ENCODE measurements around the gene STOML1. TPM values are rescaled to one million over a fixed set of nuclear protein-coding genes. Genes with fewer than 3 reads are reported as not detected.

STOML1 gene
- total RNA-seq, 1 donor from 2014 or later: 17.1 TPM

- H3K36me3 Mint-ChIP-seq (ENCODE audit: unreplicated experiment): peaks cover 8% of the 10 kb centered on the region
- TF ChIP-seq CTCF (IDR thresholded peaks at IDR 0.05): no peak
- peaks cover 78% of the 10 kb centered on the region for H3K4me1 Mint-ChIP-seq (ENCODE audit: unreplicated experiment)
- DNase-seq (ENCODE audit: extremely low spot score, unreplicated experiment): no peak
- no peaks in the 10 kb centered on the region for H3K27me3 Mint-ChIP-seq (ENCODE audit: unreplicated experiment)
- H3K4me3 Mint-ChIP-seq (ENCODE audit: unreplicated experiment): peak overlapping the region; percentile 85
- H3K27ac Mint-ChIP-seq (ENCODE audit: unreplicated experiment): peak overlapping the region; percentile 96
- no peaks in the 10 kb centered on the region for H3K9me3 Mint-ChIP-seq (ENCODE audit: unreplicated experiment)
These were observed 60.7 kb downstream of the STOML1 start for GRCh38 chr15:73931441-73931840.

GRCh38 chr15:73930790-73931281 lies 61.3 kb downstream of the STOML1 start:
- no peaks in the 10 kb centered on the region for H3K27me3 Mint-ChIP-seq (ENCODE audit: unreplicated experiment)
- DNase-seq (ENCODE audit: extremely low spot score, unreplicated experiment): no peak
- peak overlapping the region; percentile 85 for H3K4me3 Mint-ChIP-seq (ENCODE audit: unreplicated experiment)
- peaks cover 8% of the 10 kb centered on the region for H3K36me3 Mint-ChIP-seq (ENCODE audit: unreplicated experiment)
- no peaks in the 10 kb centered on the region for H3K9me3 Mint-ChIP-seq (ENCODE audit: unreplicated experiment)
- TF ChIP-seq CTCF (IDR thresholded peaks at IDR 0.05): no peak
- H3K27ac Mint-ChIP-seq (ENCODE audit: unreplicated experiment): peak overlapping the region; percentile 96
- peaks cover 75% of the 10 kb centered on the region for H3K4me1 Mint-ChIP-seq (ENCODE audit: unreplicated experiment)

GRCh38 chr15:73930371-73930770 lies 61.7 kb downstream of the STOML1 start:
- TF ChIP-seq CTCF (IDR thresholded peaks at IDR 0.05): no peak
- H3K27me3 Mint-ChIP-seq (ENCODE audit: unreplicated experiment): no peaks in the 10 kb centered on the region
- DNase-seq (ENCODE audit: extremely low spot score, unreplicated experiment): peak; percentile 92
- peaks cover 8% of the 10 kb centered on the region for H3K36me3 Mint-ChIP-seq (ENCODE audit: unreplicated experiment)
- peaks cover 76% of the 10 kb centered on the region for H3K4me1 Mint-ChIP-seq (ENCODE audit: unreplicated experiment)
- peak overlapping the region; percentile 85 for H3K4me3 Mint-ChIP-seq (ENCODE audit: unreplicated experiment)
- peak overlapping the region; percentile 96 for H3K27ac Mint-ChIP-seq (ENCODE audit: unreplicated experiment)
- H3K9me3 Mint-ChIP-seq (ENCODE audit: unreplicated experiment): no peaks in the 10 kb centered on the region

- H3K4me3 Mint-ChIP-seq (ENCODE audit: unreplicated experiment): peak overlapping the region; percentile 85
- DNase-seq (ENCODE audit: extremely low spot score, unreplicated experiment): no peak
- peaks cover 8% of the 10 kb centered on the region for H3K36me3 Mint-ChIP-seq (ENCODE audit: unreplicated experiment)
- peak overlapping the region; percentile 96 for H3K27ac Mint-ChIP-seq (ENCODE audit: unreplicated experiment)
- H3K9me3 Mint-ChIP-seq (ENCODE audit: unreplicated experiment): no peaks in the 10 kb centered on the region
- TF ChIP-seq CTCF (IDR thresholded peaks at IDR 0.05): no peak
- no peaks in the 10 kb centered on the region for H3K27me3 Mint-ChIP-seq (ENCODE audit: unreplicated experiment)
- peaks cover 76% of the 10 kb centered on the region for H3K4me1 Mint-ChIP-seq (ENCODE audit: unreplicated experiment)
These were observed 63.0 kb downstream of the STOML1 start for GRCh38 chr15:73928971-73929627.

Other genes starting within 250 kb of the STOML1 start
- 7.9 and 8.0 TPM in 2 replicates for gene INSYN1, start 238.9 kb downstream of the STOML1 start, total RNA-seq
- not detected in 2 replicates for gene TBC1D21, start 118.7 kb downstream of the STOML1 start, total RNA-seq
- 398 and 417 TPM in 2 replicates for gene LOXL1, start 65.8 kb downstream of the STOML1 start, total RNA-seq
- 60.6 and 63.1 TPM in 2 replicates for gene PML, start 2.4 kb upstream of the STOML1 start, total RNA-seq
- 0.21 TPM in 1 of 2 replicates, not detected in the other for gene GOLGA6A, start 90.3 kb upstream of the STOML1 start, total RNA-seq
- gene ISLR2, start 138.3 kb upstream of the STOML1 start, total RNA-seq: 6.1 TPM in 2 replicates
- 108 and 110 TPM in 2 replicates for gene ISLR, start 181.4 kb upstream of the STOML1 start, total RNA-seq
- 23.2 and 25.8 TPM in 2 replicates for gene STRA6, start 210.5 kb upstream of the STOML1 start, total RNA-seq
- gene CCDC33, start 244.0 kb upstream of the STOML1 start, total RNA-seq: not detected in 2 replicates

Measured in osteocyte (in vitro differentiated cells).